Frontal cortex (tissue), 4 donors: ENCODE data around the gene GLS2. TPM values are rescaled to one million over a fixed set of nuclear protein-coding genes. Genes with fewer than 3 reads are reported as not detected.
"Not testable (repeated sequence)": the region's sequence is repeated elsewhere in the genome, so short reads cannot be mapped to it uniquely, and the experiment has no call there.

Source experiments
- DNase-seq, 2 donors: peaks; one replicate each; pipeline ENCODE4 v3.0.0; 2012; ENCODE audit warnings: low spot score in 2 of 2
- FAIRE-seq: peaks from 2 replicates; lab custom pipeline; 2012; peaks lifted over from hg19 to GRCh38; lab: Jason Lieb, UNC
- total RNA-seq: library from RNA; depleted of rRNA; stranded (reverse); fragments of >200 nt; gene quantifications from one replicate; pipeline ENCODE4 v1.2.3, GENCODE V29; 2014
- donor health status: control.
- donor health status: control.
- donor health status: control.

GLS2 gene
- total RNA-seq, 1 donor from 2014 or later = 4.1 TPM

- FAIRE-seq (no peak), DNase-seq (no peak)
Measured at GRCh38 chr12:56450241-56450640, 37.7 kb downstream of the GLS2 start.

- DNase-seq (no peak), FAIRE-seq (no peak)
Measured at GRCh38 chr12:56449622-56449984, 38.4 kb downstream of the GLS2 start.

- DNase-seq = peak; percentile 87 to 95
- no peak for FAIRE-seq
Measured at GRCh38 chr12:56448860-56449621, 38.9 kb downstream of the GLS2 start, which contains the start of gene TIMELESS. Gene TIMELESS, minus strand, starts transcription at chr12:56449426. Its CDS starts 15,256 bp downstream, at chr12:56434170.

- DNase-seq, FAIRE-seq: not testable (repeated sequence)
Measured at GRCh38 chr12:56443208-56443607, 44.8 kb downstream of the GLS2 start.

GRCh38 chr12:56437430-56438176 is 50.4 kb downstream of the GLS2 start:
- FAIRE-seq = no peak

GRCh38 chr12:56434828-56435227 is 53.1 kb downstream of the GLS2 start:
- DNase-seq (no peak), FAIRE-seq (no peak)

More at GRCh38 chr12:56437430-56438176, 50.4 kb downstream of the GLS2 start:
- no peak for DNase-seq

GRCh38 chr12:56431850-56432249 is 56.1 kb downstream of the GLS2 start:
- DNase-seq (no peak), FAIRE-seq (no peak)

- FAIRE-seq = no peak
- DNase-seq = no peak
Measured at GRCh38 chr12:56431288-56431687, 56.7 kb downstream of the GLS2 start.

GRCh38 chr12:56425940-56426438 is 62.0 kb downstream of the GLS2 start:
- FAIRE-seq = no peak
- DNase-seq = no peak

GRCh38 chr12:56425193-56425592 is 62.8 kb downstream of the GLS2 start:
- no peak for DNase-seq
- FAIRE-seq = no peak

Other genes starting within 250 kb of the GLS2 start
- 10.2 TPM for gene ANKRD52, start 229.8 kb downstream of the GLS2 start, total RNA-seq
- 12.2 TPM for gene COQ10A, start 221.2 kb downstream of the GLS2 start, total RNA-seq
- gene CS, start 187.8 kb downstream of the GLS2 start, total RNA-seq = 83.6 TPM
- gene CNPY2, start 172.2 kb downstream of the GLS2 start, total RNA-seq = 42.8 TPM
- gene PAN2, start 154.2 kb downstream of the GLS2 start, total RNA-seq = 24.5 TPM
- gene IL23A, start 149.3 kb downstream of the GLS2 start, total RNA-seq = not detected
- 75.0 TPM for gene STAT2, start 128.1 kb downstream of the GLS2 start, total RNA-seq
- not detected for gene APOF, start 125.3 kb downstream of the GLS2 start, total RNA-seq
- gene TIMELESS, start 38.7 kb downstream of the GLS2 start, total RNA-seq = 2.9 TPM
- gene MIP, start 33.5 kb downstream of the GLS2 start, total RNA-seq = 0.41 TPM
- 1.2 TPM for gene SPRYD4, start 19.6 kb downstream of the GLS2 start, total RNA-seq
- gene RBMS2, start 33.7 kb upstream of the GLS2 start, total RNA-seq = 2.4 TPM
- gene BAZ2A, start 142.2 kb upstream of the GLS2 start, total RNA-seq = 13.5 TPM
- 464 TPM for gene ATP5F1B, start 157.8 kb upstream of the GLS2 start, total RNA-seq
- gene PTGES3, start 200.1 kb upstream of the GLS2 start, total RNA-seq = 78.7 TPM
- gene NACA, start 237.1 kb upstream of the GLS2 start, total RNA-seq = 969 TPM